ENCODE data around the gene CEP83. TPM values are rescaled to one million over a fixed set of nuclear protein-coding genes. Genes with fewer than 3 reads are reported as not detected.

CEP83 gene
- total RNA-seq, 1 donor from 2014 or later: 16.5 TPM

DNA sequence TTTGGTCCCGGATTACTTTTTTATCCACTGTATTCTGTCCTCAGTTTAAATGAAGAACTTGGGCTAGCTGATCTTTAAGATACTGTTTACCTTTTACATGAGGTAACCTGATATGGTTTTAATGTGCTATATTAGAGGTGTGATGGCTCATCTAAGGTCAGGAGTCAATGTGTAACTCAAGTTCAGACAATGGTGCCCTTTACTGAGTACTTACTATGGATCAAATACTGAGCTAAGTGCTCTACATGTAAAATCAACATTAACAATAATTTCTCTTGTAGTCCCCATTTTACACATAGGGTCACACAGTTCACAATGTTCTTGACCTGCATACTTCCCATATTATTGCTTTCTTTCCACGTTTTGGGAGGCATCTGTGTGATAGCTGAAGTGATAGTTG, 79.2 kb downstream of the CEP83 start:
- Histone ChIP-seq H3K36me3 (peaks cover 0 to 23% of the 10 kb centered on the region in 2 donors), H3K4me1 (no peaks in the 10 kb centered on the region), H3K27me3 (no peaks in the 10 kb centered on the region), H3K4me3 (no peak overlapping the region), H3K27ac (no peak overlapping the region), H3K9me3 (no peaks in the 10 kb centered on the region)
- no peak for DNase-seq (ENCODE audit: extremely low spot score in 2 of 2)
- intact Hi-C loops (cut with DNase I): no loop called here
- TF ChIP-seq, protein P1, sequence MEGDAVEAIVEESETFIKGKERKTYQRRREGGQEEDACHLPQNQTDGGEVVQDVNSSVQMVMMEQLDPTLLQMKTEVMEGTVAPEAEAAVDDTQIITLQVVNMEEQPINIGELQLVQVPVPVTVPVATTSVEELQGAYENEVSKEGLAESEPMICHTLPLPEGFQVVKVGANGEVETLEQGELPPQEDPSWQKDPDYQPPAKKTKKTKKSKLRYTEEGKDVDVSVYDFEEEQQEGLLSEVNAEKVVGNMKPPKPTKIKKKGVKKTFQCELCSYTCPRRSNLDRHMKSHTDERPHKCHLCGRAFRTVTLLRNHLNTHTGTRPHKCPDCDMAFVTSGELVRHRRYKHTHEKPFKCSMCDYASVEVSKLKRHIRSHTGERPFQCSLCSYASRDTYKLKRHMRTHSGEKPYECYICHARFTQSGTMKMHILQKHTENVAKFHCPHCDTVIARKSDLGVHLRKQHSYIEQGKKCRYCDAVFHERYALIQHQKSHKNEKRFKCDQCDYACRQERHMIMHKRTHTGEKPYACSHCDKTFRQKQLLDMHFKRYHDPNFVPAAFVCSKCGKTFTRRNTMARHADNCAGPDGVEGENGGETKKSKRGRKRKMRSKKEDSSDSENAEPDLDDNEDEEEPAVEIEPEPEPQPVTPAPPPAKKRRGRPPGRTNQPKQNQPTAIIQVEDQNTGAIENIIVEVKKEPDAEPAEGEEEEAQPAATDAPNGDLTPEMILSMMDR (IDR thresholded peaks at IDR 0.05): no peak
- no peak for TF ChIP-seq POLR2A (IDR thresholded peaks at IDR 0.05)

DNA sequence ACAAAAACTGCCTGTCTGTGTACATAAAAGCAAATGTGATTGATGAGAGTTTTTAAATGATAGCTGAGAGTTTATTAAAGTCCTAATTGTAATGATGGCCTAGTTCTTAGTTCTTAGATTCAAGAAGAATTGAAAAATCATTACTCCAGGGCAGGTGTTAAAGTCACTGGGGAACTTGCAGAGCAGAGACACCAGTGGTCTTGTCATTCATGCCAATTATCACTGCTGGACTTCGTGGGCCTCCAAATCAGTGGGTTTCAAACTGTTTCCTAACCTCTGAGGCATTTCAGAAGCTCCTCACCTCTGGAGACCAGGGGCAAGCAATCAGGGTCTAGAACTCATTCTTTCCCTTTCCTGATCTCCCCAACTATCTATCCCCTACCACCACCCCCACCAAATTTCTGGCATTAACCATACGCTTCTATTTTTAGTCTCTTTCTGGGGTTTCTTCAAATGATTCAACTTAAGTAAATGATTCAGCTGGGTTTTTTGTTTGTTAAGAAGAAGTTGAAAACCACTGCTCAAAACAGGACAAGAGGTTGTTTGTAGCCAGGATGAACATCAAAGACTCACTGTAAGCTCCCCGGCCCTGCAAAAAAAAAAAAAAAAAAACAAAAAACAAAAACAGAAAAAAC, 80.1 kb downstream of the CEP83 start:
- TF ChIP-seq POLR2AphosphoS5 (IDR thresholded peaks at IDR 0.05; ENCODE audit: insufficient read depth in 1 of 2, low read depth in 1 of 2): no peak
- TF ChIP-seq, protein P1 (IDR thresholded peaks at IDR 0.05): no peak
- TF ChIP-seq POLR2A (IDR thresholded peaks at IDR 0.05): no peak
- no peak for DNase-seq (ENCODE audit: extremely low spot score in 2 of 2)
- Histone ChIP-seq H3K9me3 (no peaks in the 10 kb centered on the region), H3K4me3 (no peak overlapping the region), H3K27me3 (no peaks in the 10 kb centered on the region), H3K36me3 (peaks cover 0 to 14% of the 10 kb centered on the region in 2 donors), H3K4me1 (no peaks in the 10 kb centered on the region), H3K27ac (no peak overlapping the region)
- intact Hi-C loops (cut with DNase I): no loop called here

DNA sequence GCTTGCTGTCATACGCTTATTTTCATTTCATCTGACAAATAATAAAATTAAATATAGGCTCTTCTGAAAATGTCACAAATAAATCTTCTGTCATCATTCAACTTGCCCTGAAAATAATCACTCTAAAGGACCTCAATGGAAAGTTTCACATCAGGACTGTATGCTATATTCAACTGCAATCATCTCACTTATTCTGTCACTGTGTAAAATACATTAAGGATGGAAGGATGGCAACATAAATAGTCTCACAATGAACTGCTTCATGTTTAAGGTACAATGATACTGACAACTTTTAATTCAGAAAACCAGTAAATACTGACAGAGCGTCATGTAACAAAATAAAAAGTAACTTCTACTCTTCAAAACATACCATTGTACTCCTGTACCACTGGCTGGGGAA, 82.1 kb downstream of the CEP83 start:
- no peaks in the 10 kb centered on the region for H3K9me3 ChIP-seq
- no peak overlapping the region for H3K4me3 ChIP-seq
- TF ChIP-seq POLR2A (IDR thresholded peaks at IDR 0.05): no peak
- TF ChIP-seq POLR2AphosphoS5 (IDR thresholded peaks at IDR 0.05; ENCODE audit: insufficient read depth in 1 of 2, low read depth in 1 of 2): no peak
- TF ChIP-seq, protein P1 (IDR thresholded peaks at IDR 0.05): no peak
- H3K36me3 ChIP-seq: peaks cover 0 to 8% of the 10 kb centered on the region in 2 donors
- H3K4me1 ChIP-seq: no peaks in the 10 kb centered on the region
- no peak overlapping the region for H3K27ac ChIP-seq
- intact Hi-C loops (cut with DNase I): no loop called here
- no peaks in the 10 kb centered on the region for H3K27me3 ChIP-seq
- no peak for DNase-seq (ENCODE audit: extremely low spot score in 2 of 2)

DNA sequence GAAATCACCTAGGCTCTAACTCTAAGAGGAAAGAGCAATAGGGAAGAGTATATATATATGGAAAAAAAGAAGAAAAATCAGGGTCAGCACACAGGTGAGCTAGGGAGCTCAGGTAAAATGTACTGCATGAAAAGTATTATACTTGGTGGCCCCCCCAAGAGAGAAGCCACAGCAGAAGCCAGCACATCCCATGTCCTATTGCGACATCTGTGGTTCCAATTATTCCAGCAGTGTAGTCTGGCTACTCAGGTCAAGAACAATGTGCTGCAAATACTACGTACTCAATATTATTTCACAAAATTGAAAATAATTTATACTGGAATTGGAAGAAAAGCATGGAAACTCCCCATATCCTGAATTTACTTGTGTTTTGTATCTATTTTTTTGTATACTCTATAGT, 85.5 kb downstream of the CEP83 start:
- Histone ChIP-seq H3K27me3 (no peaks in the 10 kb centered on the region), H3K36me3 (peaks cover 0 to 8% of the 10 kb centered on the region in 2 donors), H3K4me1 (no peaks in the 10 kb centered on the region), H3K9me3 (no peaks in the 10 kb centered on the region), H3K4me3 (no peak overlapping the region), H3K27ac (no peak overlapping the region)
- no peak for DNase-seq (ENCODE audit: extremely low spot score in 2 of 2)
- no peak for TF ChIP-seq POLR2A (IDR thresholded peaks at IDR 0.05)
- TF ChIP-seq, protein P1 (IDR thresholded peaks at IDR 0.05): no peak
- no peak for TF ChIP-seq POLR2AphosphoS5 (IDR thresholded peaks at IDR 0.05; ENCODE audit: insufficient read depth in 1 of 2, low read depth in 1 of 2)
- intact Hi-C loops (cut with DNase I): no loop called here

DNA sequence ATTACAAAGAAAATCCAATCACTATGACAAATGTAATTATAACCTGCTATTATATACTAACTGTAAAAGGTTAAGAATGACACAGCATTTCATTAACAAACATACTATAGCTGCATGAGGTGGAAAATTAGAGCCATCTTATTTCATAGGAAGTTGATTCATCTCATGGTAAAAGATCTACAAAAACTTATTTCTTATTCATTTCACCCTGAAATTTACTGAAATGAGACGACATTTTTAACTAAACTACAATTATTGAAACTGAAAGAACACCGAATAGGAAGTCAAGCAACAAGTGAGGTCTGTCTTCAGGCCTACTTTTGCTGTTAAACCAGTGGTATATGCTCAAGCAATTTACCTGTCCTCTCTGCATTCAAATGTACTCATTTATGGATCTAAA, 87.2 kb downstream of the CEP83 start:
- H3K4me3 ChIP-seq: no peak overlapping the region
- H3K9me3 ChIP-seq: no peaks in the 10 kb centered on the region
- H3K4me1 ChIP-seq: no peaks in the 10 kb centered on the region
- H3K36me3 ChIP-seq: no peaks in the 10 kb centered on the region
- no peak overlapping the region for H3K27ac ChIP-seq
- H3K27me3 ChIP-seq: no peaks in the 10 kb centered on the region
- DNase-seq (ENCODE audit: extremely low spot score in 2 of 2): no peak
- TF ChIP-seq, protein P1 (IDR thresholded peaks at IDR 0.05): no peak
- intact Hi-C loops (cut with DNase I): no loop called here

All from vagina (tissue), 2 donors.